ENCODE measurements around the gene TMEM26. TPM values are rescaled to one million over a fixed set of nuclear protein-coding genes. Genes with fewer than 3 reads are reported as not detected.
A peak's percentile ranks its signal among the peaks of the same experiment; 100 is the strongest.

The TMEM26 gene
- total and polyA plus RNA-seq, 9 of the 15 experiments (the other 6 are each of a cell fraction or from before 2014, with no cell fraction given) = not detected

GRCh38 chr10:61357687-61358086, 95.5 kb downstream of the TMEM26 start:
- 0 out of 2 replicates have a peak, but pooled peaks cover 3% of the 10 kb centered on the region for H3K9me3 ChIP-seq (replicated peaks; ENCODE audit: control insufficient read depth, insufficient read depth, low read depth, low read length)
- no peak overlapping the region for H2AFZ ChIP-seq (ENCODE audit: low read depth, low read length)
- no peaks in the 10 kb centered on the region for H3K36me3 ChIP-seq (ENCODE audit: control insufficient read depth, insufficient read depth, low read length)
- TF ChIP-seq CEBPB (tag; IDR thresholded peaks at IDR 0.05) (peak; percentile 43; the same call in 1 of the 2 replicates), CEBPG (CRISPR knock-in tag; IDR thresholded peaks at IDR 0.05) (no peak), CEBPG (tag; conservative IDR thresholded peaks at IDR 0.05 in 1 of 2, IDR thresholded peaks at IDR 0.05 in 1 of 2) (peak; percentile 82 to 84), ZBTB9 (CRISPR knock-in tag; IDR thresholded peaks at IDR 0.05) (no peak), MCM5 (IDR thresholded peaks at IDR 0.05; ENCODE audit: low read depth) (no peak)
- ATAC-seq = no peak
- no peak for DNase-seq (ENCODE audit: extremely low read depth in 1 of 4, low spot score in 3 of 4)
- no peaks in the 10 kb centered on the region for H3K9me1 ChIP-seq (ENCODE audit: control insufficient read depth, insufficient read depth, low read length)
- CTCF ChIA-PET (ENCODE audit: low intra/inter-chr PET ratio) = no interaction called here
- H3K27me3 ChIP-seq (ENCODE audit: control insufficient read depth in 2 of 2, insufficient read depth in 2 of 2, low read length in 2 of 2) = no peaks in the 10 kb centered on the region
- no peak for FAIRE-seq
- H3K4me1 ChIP-seq (replicated peaks in 1 of 2; ENCODE audit: control insufficient read depth in 2 of 2, insufficient read depth in 2 of 2, low read length in 2 of 2) = no peaks in the 10 kb centered on the region
- H3K4me2 ChIP-seq (ENCODE audit: insufficient read depth, low read length) = no peak overlapping the region
- POLR2A ChIA-PET = no interaction called here
- no peak overlapping the region for H3K4me3 ChIP-seq
- no peaks in the 10 kb centered on the region for H4K20me1 ChIP-seq (replicated peaks; ENCODE audit: control insufficient read depth, insufficient read depth, low read length)
- in situ Hi-C loops (cut with MboI) (no loop called here), intact Hi-C loops (cut with micrococcal nuclease) (no loop called here)
- no TSS peak for BruUV-seq (replicated peaks)
- H3K9ac ChIP-seq (ENCODE audit: insufficient read depth in 1 of 2, low read depth in 2 of 2, low read length in 2 of 2) = no peak overlapping the region
- no peak overlapping the region for H3K27ac ChIP-seq (ENCODE audit: extremely low read depth, low read depth, low read length)
- H3K79me2 ChIP-seq (ENCODE audit: control insufficient read depth, insufficient read depth, low read length) = no peaks in the 10 kb centered on the region
- WGBS (ENCODE audit: insufficient coverage, low coverage, missing lambda C conversion rate) = 8% methylated on average over 3 of the region's 3 CpGs

Other genes starting within 250 kb of the TMEM26 start
- gene CABCOCO1, start 209.5 kb upstream of the TMEM26 start, total RNA-seq (2014; rRNA removed) = not detected in 2 replicates
- gene CABCOCO1, start 209.5 kb upstream of the TMEM26 start, total RNA-seq (2014; rRNA removed; fragmentation: Illumina TruSeq; extraction: Trizol) = not detected in 2 replicates
- gene CABCOCO1, start 209.5 kb upstream of the TMEM26 start, total RNA-seq (2015; rRNA removed; fragmentation: Illumina TruSeq; extraction: Trizol) = not detected in 2 replicates
- not detected in 2 replicates for gene CABCOCO1, start 209.5 kb upstream of the TMEM26 start, total RNA-seq (2021)
- gene CABCOCO1, start 209.5 kb upstream of the TMEM26 start, polyA plus RNA-seq (2011; rRNA removed) = not detected in 2 replicates
- gene CABCOCO1, start 209.5 kb upstream of the TMEM26 start, polyA plus RNA-seq (2014; fragmentation: Illumina TruSeq; extraction: Trizol) = not detected in 2 replicates
- under 1 TPM in 1 of 2 experiments, not detected in 1; 0.04 TPM for gene CABCOCO1, start 209.5 kb upstream of the TMEM26 start, polyA plus RNA-seq (2014; fragmentation: Nextera tagmentation; extraction: Ambion mirVana)
- gene CABCOCO1, start 209.5 kb upstream of the TMEM26 start, polyA plus RNA-seq (2014; rRNA removed) = not detected in 2 replicates